ENCODE measurements around the gene BACE2.

The BACE2 gene

DNA sequence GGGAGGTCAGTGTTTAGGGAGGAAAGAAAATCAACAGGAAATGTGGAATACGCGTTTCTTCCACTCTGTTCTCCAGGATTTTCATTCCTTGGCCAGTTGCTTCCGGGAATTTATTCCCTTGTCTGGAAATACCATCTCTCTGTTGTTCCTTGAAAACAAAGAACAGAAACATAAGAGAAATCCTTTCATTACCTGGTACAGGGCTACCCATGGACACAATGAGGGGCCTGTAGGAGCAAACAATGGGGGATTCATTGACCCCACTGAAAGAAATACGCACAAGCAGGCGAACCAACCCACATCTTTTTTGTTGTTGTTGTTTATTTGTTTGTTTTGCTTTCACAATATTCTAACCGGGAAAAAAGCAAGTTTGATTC is 20.0 kb upstream of the BACE2 start:
- DNase-seq, result no peak

DNA sequence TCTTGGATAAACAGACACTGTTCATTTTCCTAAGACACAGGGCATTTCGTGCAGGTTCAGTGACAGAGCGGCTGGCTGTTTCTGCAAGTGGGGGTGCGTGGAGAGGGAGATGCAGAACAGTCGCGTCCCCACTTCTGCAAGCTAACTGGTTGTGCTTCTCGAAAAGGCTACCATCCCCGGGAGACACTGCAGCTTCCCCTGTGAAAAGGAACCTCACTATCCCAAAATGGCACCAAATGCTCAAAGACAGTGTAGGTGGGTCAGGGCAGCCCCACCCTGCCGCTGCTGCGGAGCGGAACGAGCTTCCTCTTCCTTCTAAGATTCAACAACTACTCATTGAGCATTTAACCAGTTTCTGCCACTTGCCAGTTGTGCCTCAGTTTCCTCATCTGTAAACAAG is 19.2 kb upstream of the BACE2 start:
- no peak for DNase-seq

GRCh38 chr21:41149199-41149598 is 18.8 kb upstream of the BACE2 start:
- no peak for DNase-seq

DNA sequence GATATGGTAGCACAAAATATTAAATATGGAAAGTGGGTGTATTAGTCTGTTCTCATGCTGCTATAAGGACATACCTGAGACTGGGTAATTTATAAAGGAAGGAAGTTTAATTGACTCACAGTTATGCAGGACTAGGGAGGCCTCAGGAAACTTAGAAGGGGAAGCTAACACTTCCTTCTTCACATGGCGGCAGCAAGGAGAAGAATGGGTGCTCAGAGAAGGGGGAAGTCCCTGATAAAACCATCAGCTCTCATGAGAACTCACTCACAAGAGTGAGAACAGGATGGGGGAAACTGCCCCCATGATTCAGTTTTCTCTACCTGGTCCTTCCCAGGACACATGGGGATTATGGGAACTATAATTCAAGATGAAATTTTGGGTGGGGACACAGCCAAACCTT is 15.8 kb upstream of the BACE2 start:
- no peak for DNase-seq

GRCh38 chr21:41153443-41153842 is 14.5 kb upstream of the BACE2 start:
- no peak for DNase-seq

- DNase-seq, result no peak
Observed at GRCh38 chr21:41156142-41156541, 11.8 kb upstream of the BACE2 start.

DNA sequence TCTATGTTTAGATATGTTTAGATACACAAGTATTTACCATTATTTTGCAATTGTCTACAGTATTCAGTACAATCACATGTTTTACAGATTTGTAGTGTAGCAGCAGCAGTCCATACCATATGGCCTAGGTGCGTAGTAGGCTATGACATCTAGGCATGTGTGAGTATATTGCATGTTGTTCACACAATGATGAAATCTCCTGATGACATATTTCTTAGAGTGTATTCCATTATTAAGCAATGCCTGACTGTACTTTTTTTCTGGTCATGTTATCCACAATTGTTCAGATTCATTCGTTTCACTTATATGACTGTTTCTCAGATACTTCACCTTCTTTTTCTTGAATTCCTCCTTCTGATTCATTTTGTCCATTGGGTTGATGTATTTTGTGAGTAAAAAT is 9.9 kb upstream of the BACE2 start:
- no peak for DNase-seq

DNA sequence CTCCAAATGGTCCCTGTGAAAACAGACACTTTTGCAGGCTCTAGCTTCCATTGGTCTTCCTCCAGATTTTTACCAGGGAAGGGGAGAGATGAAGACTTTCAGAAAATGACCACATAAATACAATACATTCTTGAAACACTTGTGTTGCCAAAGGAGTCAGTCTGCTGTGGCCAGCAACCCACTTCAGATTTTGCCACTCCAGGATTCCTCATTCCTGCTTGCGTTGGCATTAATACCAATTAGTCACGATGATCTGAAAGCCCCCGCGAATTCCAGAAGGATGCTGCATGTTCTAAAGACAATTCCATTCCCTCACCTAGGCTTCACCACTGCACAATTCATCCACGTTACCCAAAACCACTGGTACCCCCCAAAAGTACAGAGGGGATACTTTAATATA is 7.9 kb upstream of the BACE2 start:
- DNase-seq, result no peak

DNA sequence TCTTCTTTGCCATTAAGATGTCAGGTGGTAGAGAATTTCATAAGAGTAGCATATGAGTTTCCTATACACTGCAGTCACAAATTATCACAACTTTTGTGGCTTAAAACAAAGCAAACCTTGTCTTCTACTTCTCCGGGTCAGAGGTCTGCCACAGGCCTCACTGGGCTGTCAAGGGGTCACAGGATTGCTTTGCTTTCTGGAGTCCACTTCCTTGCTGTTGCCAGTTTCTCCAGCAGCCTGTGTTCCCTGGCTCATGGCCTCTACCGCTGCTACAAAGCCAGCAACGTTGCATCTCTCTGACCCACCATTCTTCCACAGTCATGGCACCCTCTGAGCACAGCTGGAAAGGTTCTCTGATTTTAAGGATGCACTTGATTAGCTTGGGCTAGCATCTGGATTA is 6.5 kb upstream of the BACE2 start:
- no peak for DNase-seq

DNA sequence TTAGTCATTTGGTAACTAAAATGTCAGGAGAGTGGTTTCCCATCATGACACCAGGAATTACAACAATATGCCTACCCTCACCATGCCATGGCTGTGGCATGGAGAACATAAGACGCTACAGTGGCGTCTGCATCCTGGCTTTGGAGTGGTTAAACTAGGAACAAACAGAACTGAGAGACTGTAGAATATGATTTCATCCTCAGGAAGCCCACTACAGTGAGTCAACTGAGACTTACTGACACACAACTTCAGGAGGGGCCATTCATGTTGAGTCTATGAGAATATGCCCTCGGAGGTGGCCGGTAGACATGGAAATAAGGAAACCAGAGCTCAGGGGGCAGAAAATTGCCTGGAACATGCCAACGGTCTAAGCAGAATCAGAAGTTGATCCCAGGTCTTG is 5.9 kb upstream of the BACE2 start:
- no peak for DNase-seq

GRCh38 chr21:41163091-41163490 is 4.9 kb upstream of the BACE2 start:
- no peak for DNase-seq

- no peak for DNase-seq
Observed at GRCh38 chr21:41164052-41164451, 3.9 kb upstream of the BACE2 start.

DNA sequence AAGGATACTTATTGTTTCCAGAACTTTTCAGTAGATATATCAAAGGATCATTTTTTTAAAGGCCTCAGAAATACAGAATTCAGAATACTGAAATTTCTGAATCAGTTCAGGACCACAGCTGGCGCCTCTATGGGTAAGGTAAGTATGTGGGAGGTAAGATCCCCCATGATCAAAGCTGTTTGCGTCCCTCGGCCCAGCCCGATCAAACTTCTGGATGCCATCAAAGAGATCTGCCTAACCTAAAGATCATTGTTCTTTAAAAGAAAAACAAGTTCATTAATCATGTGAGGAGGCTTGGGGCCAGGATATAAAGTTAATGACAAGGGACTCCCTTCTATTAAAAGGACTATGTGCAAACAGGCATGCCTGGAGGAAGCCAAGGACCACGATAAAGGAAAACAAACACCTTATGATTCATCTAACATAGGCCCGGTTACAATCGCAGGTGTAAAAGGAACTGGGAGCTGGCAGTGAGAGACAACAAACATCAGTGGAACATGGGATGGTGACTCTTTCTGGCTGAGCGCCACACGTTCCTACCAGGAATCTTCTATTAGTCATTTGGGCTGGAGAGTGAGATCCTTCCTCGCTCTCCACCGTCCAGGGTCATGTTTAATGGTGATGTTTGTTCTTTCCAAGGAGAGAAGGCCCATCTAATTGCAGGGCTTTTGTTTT is 2.8 kb upstream of the BACE2 start:
- DNase-seq, result no peak

DNA sequence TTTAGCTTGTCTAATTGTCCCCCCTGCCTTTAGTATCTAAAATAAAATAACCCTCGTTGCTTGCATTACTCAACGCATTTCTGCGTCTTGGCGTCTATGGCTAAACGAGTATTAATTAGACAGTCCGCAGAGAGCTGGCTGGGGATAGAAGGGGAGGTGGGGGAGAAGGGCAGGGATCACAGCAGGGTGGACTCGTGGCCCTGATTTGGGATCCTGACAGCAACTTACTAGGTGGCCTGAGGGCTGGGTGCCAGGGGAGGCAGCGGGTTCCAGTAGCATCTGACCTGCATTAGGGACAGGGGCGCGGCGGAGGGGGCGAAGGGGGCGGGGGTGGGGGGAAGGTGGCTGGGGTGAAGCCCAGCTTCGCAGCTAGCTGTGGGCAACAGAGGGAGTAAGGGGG is 1.1 kb upstream of the BACE2 start:
- peak in 4 of 51 donors; percentile 8 to 29 (median 17) for DNase-seq

GRCh38 chr21:41168391-41169257 is 664 bp downstream of the BACE2 start:
- peak in 28 of 51 donors; percentile 3 to 52 (median 24) for DNase-seq

- DNase-seq, result no peak
Observed at GRCh38 chr21:41169258-41169576, 1.3 kb downstream of the BACE2 start.

DNA sequence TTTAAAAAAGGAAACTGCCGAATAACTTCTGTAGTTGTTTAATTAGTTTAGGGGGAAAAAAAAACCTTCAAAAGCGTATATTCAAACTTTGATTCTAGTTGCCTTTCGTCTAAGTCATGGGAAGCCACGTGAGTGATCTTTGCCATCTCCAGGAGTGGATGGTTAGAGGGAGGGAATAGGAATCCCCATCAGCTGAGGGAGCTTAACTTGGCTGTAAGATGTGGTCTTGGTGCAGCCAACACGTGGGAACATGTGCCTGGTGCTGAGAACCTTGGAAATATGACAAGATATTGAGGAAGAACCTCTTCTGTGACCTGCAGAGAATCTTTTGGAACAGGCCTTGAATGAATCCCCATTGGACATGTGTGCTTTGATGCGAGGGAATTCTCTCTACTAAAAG is 1.7 kb downstream of the BACE2 start:
- DNase-seq, result no peak

DNA sequence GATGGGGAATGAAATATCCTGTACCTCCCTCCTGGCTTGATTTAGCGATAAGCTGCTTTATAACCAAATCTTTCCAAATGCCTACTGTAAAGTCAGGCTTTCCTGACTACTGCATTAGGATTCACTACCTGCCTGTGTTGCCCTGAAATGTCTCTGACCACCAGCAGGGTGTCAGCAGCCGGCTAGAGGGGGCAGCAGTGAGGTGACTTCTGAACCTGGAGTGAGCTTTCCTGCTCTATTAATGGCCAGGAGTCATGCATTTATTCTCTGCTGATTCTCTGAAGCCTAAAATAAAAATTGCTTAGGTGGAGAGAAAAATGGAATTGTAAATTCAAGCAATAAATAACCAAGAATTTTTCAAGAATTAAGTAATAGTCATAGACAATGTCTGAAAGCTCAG is 2.5 kb downstream of the BACE2 start:
- peak in 1 of 51 donors; percentile 14 for DNase-seq

DNA sequence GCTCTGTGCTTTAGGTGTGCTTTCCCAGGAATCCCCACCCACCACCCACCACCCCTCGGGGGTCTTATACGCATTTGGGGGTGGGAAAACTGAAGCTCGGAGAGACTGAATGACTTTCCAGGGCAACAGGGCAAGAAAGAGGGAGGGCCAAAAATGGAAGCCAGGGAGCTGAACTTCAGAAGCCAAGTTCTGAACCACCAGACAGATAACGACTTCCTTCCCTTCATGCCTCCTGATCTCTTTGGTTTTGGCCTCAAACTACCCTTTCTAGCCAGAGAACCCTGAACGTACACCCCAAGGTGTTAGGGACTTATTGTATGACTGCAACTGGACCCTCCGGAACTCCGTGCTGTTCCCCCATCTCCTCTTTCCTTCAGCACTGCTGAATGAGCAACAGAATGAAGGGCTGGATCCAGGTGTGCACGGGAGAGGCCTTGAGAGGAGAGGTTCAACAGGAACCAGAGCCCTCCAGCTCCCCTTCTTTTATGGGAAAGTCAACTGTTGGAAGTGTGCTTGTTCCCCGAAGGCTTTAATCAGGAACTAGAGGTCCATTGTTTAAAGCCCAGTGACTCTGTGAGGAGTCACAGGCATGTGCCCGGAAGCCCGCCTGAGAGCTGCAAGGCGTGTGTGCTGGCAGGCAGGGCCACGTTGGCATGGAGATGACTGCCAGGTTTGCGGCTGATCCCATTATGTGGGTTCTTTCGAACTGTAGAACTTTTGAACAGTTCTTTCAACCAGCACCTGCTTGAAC is 3.1 kb downstream of the BACE2 start:
- peak in 24 of 51 donors; percentile 2 to 58 (median 28) for DNase-seq

DNA sequence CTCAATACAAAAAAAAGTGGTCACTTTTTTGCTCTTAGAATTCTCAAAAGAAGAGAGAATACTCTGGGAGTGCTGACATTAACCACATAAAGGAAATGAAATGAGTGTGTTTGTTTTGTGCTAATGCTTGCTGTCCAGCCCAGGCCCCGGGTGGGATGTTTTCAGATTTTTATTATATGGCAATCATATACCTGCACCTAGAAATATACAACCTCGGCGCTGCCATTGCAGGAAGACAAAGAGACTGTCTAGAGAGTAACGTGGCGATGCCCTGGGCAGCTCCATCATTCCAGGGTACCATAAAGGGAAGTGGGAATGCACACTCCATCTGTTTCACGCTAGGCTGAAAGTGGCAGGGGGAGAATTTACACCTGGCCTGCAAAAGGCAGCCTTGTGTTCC is 7.1 kb downstream of the BACE2 start:
- no peak for DNase-seq

GRCh38 chr21:41176846-41177245 is 8.9 kb downstream of the BACE2 start:
- no peak for DNase-seq

DNA sequence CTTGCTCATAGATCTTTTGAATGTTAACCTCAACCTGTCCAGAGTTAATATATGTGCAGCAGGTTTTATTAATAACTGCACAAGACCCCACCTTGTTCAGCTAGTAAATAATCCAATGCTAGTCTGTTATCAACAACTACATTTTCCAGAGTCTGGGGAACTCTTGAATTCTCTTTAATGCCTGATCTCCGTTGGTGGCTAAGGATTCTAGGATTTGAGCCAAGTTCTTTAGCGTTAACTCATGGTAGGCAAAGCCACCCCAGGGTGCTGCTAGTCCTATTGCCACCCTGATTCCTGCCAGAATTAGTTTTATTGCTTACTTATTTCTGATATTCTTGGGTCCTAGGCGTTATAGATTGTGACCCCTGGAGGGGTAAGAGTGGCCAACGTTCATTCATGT is 12.8 kb downstream of the BACE2 start:
- DNase-seq, result no peak

GRCh38 chr21:41182547-41182946 is 14.6 kb downstream of the BACE2 start:
- no peak for DNase-seq

Measured in hypothalamus (tissue), 51 donors.